ENCODE measurements around the gene TUBA4A.

The TUBA4A gene

DNA sequence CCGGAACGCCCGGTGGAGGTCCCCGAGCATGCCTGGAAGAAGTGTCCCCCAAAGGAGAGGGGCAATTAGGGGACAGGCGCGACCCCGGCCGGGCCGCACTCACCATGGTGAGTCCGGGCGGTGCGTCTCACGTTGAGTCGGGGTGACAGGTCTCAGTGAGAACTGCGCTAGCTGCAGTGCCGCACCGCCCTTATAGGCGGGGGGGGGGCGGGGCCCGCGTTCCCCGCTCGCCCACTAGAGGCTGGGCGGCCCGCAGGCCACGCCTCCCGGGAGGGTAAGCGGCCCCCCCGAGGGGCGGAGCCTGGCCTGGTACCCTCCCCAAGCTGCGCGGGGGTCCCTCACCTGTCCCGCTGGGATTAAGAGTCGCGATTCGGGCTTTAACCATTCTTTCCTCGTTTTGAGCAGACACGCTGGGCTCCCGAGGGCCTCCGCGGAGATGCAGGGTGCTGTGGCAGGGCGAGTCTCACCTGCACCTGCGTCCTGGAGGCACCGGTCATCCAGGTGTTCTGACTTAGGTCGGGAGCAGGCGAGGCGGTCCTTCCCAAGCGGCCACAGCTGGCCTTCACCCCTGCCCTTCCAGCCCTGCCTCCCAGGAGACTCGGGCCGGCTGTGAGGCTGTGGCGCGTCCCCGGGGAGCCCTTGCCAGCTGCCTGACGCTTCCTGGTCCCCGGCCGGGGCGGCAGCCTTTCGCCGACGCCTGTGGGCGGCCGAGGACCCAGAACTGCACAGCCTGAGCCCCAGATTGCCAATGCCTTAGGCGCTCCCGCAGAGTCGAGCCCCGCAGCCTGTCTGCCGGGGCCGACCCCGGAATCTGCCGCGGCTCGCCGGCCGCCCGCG, at the start of gene TUBA4A:
Gene TUBA4A, minus strand, starts transcription at position 166 of the 837 bp plus-strand sequence. Its CDS starts 60 bp downstream, at position 106.
- DNase-seq = peak in 53 of 56 donors; percentile 22 to 88 (median 65)

DNA sequence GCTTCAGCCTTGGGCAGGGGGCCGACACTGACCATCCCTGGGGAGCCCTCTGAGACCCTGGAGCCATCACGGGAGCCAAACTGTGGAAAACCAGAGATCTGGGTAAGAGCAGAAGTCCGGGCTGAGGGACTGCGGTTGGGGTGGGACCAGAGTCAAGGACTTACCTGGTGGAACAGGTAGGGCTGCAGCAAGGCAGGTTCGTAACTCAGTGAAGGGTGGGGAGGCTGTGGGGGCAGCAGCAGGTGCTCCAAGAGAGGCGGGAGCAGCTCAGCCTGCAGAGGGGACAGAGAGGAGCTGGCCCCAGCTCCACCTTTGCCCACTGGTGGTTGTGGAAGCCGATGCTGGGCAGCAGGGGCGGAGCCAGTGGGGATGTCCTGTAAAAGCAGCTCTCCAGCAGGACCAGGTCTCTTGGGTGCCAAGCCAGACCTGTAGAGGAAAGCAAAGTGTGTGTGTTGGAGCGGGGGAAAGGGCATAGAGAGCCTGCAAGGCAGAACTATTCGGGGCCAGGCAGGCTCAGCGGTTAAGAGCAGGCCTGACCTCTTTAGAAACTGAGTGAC, 48.8 kb upstream of the TUBA4A start:
- DNase-seq = no peak

DNA sequence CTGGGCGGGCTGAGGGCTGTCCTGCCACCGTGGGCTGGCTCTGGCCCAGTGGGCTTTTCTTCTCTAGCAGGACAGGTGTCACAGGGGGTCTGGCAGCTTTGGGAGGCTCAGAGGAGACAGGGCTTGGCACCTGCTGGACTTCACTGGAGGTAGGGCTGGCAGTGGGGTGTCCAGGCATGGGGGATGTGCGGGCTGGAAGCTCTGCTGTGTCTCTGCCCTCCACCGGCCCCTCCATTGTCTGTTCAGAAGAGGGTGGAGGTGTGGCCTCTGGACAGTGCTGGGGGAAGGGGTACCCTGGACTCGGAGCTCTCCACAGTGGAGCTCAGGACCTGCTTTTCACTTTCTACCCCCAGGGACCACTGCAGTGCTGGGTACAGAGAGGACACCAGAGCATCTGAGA, 46.3 kb upstream of the TUBA4A start:
- DNase-seq = no peak

DNA sequence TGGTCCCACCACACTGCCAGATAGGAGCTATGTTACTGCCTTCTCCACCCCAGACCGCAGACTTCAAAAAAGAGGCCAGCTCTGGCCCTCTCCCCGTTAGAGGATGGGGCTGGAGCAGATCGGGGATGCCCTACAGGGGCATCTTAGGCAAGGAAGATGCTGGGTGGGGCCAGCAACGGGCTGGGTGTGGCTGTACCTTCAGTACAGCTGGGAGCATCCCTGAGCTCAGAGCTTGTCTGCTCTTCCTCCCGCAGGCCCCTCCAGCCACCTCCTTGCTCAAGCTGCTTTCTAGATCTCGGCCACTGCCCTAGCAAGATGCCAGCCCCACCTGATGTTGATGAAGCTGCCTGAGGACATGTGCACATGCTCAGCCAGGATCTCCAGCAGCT, 45.6 kb upstream of the TUBA4A start:
- DNase-seq = no peak

DNA sequence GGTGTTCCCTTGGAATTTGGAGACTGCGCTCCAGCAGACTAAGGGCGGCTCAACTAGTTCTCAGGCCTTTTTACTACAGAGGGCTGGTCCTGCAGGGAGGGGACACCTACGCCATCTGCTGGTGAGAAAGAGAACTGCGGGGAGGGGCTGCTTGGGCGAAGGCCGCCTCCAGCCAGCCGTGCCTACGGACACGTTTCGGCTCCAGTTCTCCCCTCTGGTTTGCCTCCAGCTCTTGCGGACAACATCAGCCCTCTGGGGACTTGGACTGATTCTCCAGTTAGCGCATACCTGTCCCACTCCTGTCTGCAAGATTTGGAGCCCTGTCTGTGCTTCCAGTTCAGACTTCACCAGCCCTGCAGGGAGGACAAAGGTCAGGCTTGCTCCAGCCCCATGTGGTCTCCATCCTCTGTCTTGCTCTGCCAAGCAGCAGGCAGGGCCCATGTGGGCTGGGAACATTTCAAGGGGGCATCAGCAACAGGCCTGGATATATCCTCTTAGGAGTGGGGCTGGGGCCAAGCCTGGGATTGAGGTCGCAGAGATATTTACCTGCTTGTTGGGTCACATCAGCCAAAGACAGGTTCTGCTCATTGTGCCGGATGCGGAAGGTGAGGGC, 45.1 kb upstream of the TUBA4A start:
- peak in 54 of 56 donors; percentile 23 to 92 (median 74) for DNase-seq

DNA sequence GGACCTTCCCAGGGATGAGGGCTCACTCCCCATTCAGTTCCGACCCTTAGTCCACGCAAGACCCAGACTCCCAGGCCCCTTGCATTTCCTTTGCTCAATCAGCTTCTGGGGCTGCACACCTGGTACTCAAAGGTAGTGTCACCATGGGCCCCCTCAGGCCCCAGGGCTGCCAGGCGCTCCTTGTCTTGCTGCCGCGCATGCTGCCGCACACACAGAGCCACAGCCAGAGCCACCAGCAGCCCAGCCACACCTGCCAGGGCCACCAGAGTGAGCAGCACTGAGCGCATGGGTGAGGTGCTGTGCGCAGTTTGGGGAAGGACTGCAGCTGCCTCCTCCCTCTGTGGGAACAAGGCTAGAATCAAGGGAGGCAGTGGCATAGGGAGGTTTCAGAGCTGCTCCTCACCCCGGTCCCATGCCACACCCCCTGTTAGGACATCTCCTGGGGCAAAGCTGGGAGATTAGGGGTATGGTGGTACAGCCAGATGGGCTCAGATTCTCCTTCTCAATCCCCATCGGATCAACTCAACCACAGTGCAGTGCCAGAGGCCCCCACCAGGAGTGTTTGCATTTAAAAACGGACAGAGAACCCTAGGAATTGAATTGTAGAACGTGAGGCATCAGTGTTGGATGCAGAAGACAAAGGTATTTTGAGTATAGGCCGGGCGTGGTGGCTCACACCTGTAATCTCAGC, 44.2 kb upstream of the TUBA4A start:
- DNase-seq = no peak

DNA sequence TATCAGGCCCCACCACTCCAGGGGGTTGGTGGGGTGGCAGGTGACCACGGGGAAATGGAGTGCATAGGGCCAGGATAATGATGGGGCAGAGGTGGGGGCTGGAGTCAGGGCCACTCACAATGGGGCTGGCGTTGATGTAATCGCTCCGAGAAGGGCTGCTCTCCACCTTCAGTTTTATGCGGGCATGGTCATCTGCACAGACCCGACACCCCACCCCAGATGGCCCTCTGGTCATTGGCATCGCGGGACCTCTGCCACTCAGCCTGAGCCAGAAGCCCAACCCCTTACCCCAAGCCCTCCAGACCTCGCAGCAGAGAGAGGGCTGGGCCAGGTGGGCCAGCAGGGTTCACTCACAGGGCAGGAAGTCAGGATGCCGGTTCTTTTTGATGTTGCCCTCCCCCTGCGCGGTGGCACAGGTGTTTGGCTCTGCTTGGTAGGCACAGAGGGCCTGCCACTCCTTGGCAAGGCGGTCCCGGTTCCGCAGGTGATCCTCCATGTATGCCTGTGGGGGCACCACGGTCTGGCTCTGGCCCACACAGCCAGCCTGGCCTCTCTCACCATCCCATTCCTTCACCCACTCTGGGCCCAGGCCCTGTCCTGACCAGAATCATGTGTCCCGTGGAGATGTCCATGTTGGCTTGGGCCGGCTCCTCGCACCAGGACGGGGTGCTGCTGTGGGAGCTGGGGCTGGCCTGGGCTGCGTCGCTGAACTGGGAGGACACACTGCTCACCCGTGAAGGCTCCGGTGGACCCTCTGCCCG, 43.1 kb upstream of the TUBA4A start:
- DNase-seq = no peak

DNA sequence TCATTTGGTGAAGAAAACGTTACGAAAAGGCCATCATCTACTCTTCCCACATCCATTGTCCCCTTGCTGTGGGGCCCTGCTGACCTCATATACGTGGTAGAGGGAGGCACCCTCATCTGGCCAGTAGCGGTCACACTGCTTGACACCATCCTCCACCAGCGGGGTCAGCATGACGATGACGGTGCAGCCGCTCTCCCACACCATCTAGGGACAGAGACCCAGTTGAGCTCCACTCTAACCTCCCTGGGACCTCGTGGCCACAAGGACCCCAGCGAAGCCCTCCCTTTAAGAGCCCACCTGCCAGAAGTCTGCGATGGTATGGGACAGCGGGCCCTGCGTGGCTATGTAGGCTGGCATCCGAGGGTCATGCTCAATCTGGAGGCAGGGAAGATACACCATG, 42.4 kb upstream of the TUBA4A start:
- no peak for DNase-seq

DNA sequence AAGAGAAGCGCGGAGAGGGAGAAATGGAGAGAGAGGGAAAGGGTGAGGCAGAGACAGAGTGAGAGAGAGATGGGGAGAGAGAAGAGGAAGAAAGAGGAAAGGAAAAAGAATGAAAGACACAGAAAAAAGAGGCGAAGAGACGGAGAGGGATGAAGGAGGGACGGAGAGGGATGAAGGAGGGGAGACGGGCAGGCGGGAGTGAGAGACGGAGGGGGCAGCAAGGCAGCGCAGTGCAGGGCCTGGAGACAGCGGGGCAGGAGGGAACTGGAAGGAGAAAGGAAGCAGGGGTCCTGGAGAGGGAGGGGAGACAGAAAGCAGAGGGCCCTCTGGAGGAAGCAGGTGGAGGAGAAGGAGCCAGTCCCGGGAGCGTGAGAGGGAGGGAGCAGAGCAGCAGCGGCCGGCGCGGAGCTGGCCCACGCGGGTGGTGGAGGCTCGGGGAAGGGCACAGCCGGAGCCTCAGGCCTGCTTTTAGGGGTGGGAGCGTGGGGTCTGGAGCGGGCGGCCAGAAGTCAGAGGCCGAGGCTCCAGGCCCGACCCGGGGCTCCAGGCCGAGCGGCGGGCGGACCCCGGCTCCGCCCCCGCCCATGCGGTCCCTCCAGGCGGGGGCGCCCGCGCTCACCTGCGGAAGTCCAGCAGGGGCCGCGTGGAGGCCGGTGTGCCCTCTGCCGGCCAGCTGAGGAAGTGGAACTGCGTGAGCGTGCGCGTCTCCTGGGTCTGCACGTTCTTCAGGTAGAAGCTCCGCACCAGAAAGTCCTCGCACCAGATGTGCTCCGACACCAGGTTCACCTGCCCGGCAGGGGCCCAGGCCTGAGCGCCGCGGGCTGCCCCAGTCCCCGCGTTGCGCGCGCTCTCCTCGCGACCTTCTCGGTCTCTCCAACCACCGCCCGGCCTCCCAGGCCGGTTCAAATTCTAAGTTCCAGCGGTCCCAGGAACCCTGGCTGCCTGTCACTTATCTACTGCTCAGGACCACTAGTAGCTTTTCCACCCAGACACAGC, 40.9 kb upstream of the TUBA4A start:
- peak in 51 of 56 donors; percentile 21 to 89 (median 65) for DNase-seq

DNA sequence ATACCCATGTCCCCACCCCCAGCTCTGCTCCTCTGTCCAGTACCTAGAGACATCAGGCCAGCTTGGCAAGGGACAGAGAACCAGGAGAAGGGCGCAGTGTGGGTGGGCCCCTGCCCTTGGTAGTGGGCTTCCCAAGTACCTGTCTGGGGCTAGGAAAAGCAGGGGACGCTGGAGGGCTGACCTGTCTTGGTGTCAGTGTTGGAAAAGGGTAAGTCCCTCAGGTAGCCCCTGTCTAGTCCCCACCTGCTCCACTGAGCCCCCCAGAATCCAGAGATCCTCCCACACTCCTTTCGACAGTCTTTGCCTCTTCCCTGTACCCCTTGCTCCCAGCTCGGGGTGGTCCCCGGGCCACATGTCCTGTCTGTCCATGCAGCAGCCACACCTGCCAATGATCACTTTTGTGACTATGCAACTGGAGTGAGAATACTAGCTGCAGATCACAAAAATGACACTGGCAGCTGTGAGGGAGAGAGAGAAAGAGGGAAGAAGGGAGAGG, 40.1 kb upstream of the TUBA4A start:
- DNase-seq = no peak

DNA sequence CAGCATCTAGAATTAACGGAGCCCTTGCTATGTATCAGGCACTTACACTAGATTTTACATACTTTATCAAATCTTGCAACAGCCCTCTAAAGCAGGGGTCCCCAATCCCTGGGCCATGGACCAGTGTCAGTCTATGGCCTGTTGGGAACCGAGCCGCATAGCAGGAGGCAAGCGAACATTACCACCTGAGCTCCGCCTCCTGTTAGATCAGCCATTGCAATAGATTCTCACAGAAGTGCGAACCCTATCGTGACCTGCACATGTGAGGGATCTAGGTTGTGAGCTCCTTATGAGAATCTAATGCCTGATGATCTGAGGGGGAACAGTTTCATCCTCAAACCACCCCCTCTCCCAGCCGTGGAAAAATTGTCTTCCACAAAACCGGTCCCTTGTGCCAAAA, 38.9 kb upstream of the TUBA4A start:
- no peak for DNase-seq

DNA sequence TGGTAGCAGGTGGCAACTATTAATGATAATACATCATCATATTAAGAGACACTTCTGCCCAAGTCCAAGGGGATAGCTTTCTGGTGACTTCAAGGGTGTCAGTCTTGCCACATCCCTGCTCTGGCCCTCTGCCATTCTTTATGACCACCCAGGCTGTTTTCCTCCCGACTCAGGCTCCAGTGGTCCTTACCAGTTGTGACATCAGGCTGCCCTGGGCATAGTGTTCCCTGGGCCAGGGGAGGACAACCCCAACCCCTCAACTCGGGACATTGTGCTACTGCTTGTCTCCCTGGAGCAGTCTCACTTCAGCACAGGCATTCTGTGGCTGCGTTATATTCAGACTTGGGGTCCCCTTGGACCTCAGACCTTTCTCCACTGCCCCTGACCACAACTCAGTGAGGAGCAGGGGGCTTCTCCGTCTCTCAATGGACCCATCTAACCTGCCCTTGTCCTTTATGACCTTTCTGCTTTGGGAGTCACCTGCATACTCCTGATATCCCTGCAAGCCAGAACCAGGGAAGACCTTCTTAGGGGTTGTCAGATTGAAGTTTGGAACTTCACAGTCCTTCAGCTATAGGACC, 38.3 kb upstream of the TUBA4A start:
- no peak for DNase-seq

DNA sequence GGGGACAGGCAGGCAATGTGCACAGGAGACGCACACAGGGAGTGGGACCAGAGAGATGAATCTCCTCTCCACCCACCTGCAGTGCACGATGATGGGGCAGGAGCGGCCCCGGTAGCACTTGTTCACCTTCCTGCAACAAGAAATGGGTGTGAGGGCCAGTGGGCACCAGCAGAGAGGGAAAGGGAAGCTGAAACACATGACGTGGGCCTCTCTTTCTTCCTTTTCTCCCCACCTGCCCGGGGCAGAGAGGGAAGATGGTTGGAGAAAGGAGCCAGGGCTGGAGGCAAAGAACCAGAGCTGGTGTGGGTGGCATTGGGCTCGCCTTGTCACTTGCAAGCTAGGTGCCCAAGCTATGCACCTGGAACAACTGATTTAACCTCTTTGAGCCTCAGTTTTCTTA, 37.7 kb upstream of the TUBA4A start:
- no peak for DNase-seq

DNA sequence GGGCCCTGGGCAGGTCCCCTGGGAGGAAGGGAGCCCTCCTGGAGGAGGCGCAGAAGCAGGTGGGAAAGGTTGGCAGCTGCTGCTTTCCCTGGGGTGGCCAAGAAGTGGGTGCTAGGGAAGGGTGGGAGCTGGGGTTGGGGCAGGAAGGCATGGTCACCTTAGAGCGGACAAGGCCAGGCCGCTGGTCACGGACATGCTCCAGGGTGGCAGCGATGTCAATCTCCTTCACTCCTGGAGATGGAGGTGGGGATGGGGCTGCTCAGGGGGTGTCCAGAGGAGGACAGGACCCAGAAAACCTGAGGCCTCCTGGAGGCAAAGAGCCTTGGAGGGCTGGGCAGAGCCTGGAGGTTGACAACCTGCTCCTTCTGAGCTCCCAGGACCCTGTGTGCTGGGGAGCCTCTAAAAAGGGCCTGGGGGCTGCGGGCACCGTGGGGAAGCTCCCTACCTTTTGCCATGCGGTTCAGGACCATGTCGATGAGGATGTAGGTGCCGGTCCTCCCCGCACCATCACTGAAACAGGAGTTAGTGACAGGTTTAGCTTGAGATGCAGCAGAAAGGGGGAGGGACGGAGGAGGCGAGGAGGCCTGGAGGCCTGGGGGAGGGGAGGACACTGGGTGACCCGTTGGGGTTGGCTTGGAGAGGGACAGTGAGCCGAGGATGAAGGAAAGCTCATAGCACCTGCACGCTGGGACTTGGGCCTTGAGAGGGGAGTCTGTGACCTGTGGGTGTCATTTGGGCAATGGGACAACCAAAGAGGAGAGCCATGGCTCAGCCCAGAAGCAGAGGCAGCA, 36.9 kb upstream of the TUBA4A start:
- no peak for DNase-seq

DNA sequence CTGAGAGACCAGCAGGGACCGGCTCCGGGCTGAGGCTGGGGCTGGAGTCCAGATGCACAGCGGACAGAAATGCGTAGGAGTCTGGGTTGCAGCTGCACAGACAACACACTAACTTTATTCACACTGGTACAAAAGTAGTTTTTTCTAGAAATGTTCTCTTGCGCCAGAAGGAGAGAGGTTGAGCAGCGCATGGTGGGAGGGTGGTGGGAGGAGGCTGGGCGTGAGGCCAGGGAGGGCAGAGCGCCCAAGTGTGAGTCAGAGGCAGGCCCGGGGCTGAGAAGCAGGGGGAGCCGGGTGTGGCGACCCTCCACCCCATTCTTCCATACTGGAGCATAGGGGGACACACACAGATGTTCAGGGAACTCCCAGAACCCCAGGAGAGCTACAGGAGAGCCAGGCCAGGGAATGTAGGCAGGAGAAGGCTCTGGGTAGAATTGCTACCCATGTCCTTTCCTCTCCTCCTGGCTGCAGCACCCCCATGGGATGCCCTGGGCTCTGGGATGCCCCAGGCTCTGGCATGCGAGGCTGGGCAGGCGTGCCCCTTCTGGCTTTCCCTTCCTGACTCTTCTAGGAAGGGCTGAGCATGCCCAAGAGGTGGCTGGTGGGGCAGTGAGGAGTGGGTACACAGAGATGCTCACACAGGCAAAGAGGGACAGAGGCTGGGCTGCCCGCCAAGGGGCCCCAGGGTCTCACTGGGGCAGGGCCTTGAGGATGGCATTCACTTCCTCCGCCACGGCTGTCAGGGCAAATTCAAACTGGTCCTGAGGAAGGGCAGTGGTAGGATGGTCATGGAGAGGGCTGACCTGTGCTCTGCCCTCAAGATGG, 36.0 kb upstream of the TUBA4A start:
- peak in 54 of 56 donors; percentile 28 to 95 (median 81) for DNase-seq

DNA sequence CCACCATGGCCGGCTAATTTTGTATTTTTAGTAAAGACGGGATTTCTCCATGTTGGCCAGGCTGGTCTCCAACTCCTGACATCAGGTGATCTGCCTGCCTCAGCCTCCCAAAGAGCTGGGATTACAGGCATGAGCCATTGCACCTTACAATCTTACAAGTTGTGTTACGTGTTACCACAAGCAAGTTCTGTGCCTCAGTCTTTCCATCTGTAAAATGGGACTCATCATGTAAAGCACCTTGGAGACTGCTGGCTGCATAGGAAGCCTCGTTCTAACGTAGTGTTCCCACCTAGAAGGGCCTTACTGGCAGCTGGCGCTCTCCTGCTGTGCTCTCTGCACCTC, 35.4 kb upstream of the TUBA4A start:
- DNase-seq = no peak

DNA sequence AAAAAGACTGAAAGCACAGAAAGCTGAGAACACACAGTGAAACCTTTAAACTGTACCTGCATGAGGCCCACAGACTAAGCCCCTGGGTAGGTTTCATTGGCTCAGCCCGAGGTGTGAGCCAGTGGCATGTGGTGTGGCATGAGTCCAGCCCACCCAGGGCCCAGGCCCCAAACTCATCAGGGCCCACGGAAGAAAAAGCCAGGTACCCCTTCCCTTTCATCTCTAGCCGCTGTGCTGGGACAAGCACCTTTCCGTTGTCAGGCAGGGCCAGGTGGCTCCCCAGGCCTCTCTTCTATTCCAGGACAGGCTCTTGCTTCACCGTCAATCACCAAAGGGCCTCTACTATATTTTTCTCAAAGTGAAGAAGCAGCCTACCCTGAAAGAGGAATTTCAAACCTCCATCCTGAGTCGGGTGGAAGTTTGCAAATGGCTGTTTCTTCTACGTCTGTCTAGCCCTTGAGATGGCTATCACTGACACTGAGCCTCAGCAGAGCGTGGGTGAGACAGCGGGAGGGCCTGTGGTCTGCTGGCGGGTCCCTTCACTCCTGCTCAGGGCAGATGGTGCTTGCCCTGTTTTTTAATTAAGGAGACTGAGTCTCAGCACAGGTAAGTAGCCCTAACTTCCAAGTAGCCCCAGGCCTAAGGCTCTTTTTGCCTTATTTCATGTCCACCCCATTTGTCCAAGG, 34.0 kb upstream of the TUBA4A start:
- DNase-seq = no peak
